ENCODE results near the gene SNCAIP. TPM values are rescaled to one million over a fixed set of nuclear protein-coding genes. Genes with fewer than 3 reads are reported as not detected.

SNCAIP gene
- total and polyA plus RNA-seq, 2 experiments from 2014 or later = 6.1 to 11.9 TPM

- peak; percentile 15 for DNase-seq (ENCODE audit: low spot score)
- no peak overlapping the region for H3K4me3 ChIP-seq
- no peak overlapping the region for H2AFZ ChIP-seq
- no peaks in the 10 kb centered on the region for H3K9me2 ChIP-seq (ENCODE audit: insufficient read depth)
- no peak overlapping the region for H3K27ac ChIP-seq (ENCODE audit: low read depth)
- no peaks in the 10 kb centered on the region for H3K36me3 ChIP-seq (ENCODE audit: insufficient read depth)
- no peaks in the 10 kb centered on the region for H3K27me3 Mint-ChIP-seq (ENCODE audit: insufficient read depth, low read depth, poor library complexity)
- H3K9me3 Mint-ChIP-seq = no peaks in the 10 kb centered on the region
- H3K79me2 ChIP-seq (replicated peaks; ENCODE audit: insufficient read depth) = no peaks in the 10 kb centered on the region
- no peak for ATAC-seq
- no peak for TF ChIP-seq JUNB (IDR thresholded peaks at IDR 0.05; ENCODE audit: unreplicated experiment)
- TF ChIP-seq ETS1 (IDR thresholded peaks at IDR 0.05) = no peak
- no peak for TF ChIP-seq NANOG (IDR thresholded peaks at IDR 0.05; ENCODE audit: borderline replicate concordance)
- TF ChIP-seq CREB1 (CRISPR knock-in tag; IDR thresholded peaks at IDR 0.05; ENCODE audit: low read depth) = no peak
- TF ChIP-seq EZH2phosphoT487 (IDR thresholded peaks at IDR 0.05; ENCODE audit: unreplicated experiment) = no peak
- H3K4me1 Mint-ChIP-seq = peaks cover 12% of the 10 kb centered on the region; the same call in 2 of the 3 replicates
- H3K4me1 ChIP-seq (ENCODE audit: insufficient read depth) = peaks cover 20% of the 10 kb centered on the region; the same call in 1 of the 2 replicates
- H3K4me2 ChIP-seq = no peak overlapping the region
- no peaks in the 10 kb centered on the region for H3K36me3 Mint-ChIP-seq (ENCODE audit: low read depth)
- H3K27me3 ChIP-seq (ENCODE audit: insufficient read depth) = no peaks in the 10 kb centered on the region
- no peaks in the 10 kb centered on the region for H4K20me1 ChIP-seq (replicated peaks; ENCODE audit: insufficient read depth)
- H3K4me3 Mint-ChIP-seq = no peak overlapping the region
- no peak overlapping the region for H3K27ac Mint-ChIP-seq
- no peaks in the 10 kb centered on the region for H3F3A ChIP-seq (replicated peaks; ENCODE audit: low read depth)
Observed at GRCh38 chr5:122300374-122300773, 11.7 kb upstream of the SNCAIP start.

GRCh38 chr5:122301016-122301415, 11.0 kb upstream of the SNCAIP start:
- no peaks in the 10 kb centered on the region for H3K79me2 ChIP-seq (replicated peaks; ENCODE audit: insufficient read depth)
- no peaks in the 10 kb centered on the region for H3K9me2 ChIP-seq (ENCODE audit: insufficient read depth)
- no peak overlapping the region for H3K27ac Mint-ChIP-seq
- peaks cover 14% of the 10 kb centered on the region; the same call in 1 of the 2 replicates for H3K4me1 ChIP-seq (ENCODE audit: insufficient read depth)
- H3K27me3 ChIP-seq (ENCODE audit: insufficient read depth) = no peaks in the 10 kb centered on the region
- ATAC-seq (no peak), DNase-seq (ENCODE audit: low spot score) (no peak)
- H3K9me3 Mint-ChIP-seq = no peaks in the 10 kb centered on the region
- H3K4me3 ChIP-seq = no peak overlapping the region
- H3F3A ChIP-seq (replicated peaks; ENCODE audit: low read depth) = no peaks in the 10 kb centered on the region
- no peak overlapping the region for H2AFZ ChIP-seq
- H3K4me2 ChIP-seq = no peak overlapping the region
- H3K4me3 Mint-ChIP-seq = no peak overlapping the region
- H3K4me1 Mint-ChIP-seq = peaks cover 12% of the 10 kb centered on the region; the same call in 2 of the 3 replicates
- H3K27me3 Mint-ChIP-seq (ENCODE audit: insufficient read depth, low read depth, poor library complexity) = no peaks in the 10 kb centered on the region
- no peaks in the 10 kb centered on the region for H4K20me1 ChIP-seq (replicated peaks; ENCODE audit: insufficient read depth)
- no peaks in the 10 kb centered on the region for H3K36me3 Mint-ChIP-seq (ENCODE audit: low read depth)
- no peaks in the 10 kb centered on the region for H3K36me3 ChIP-seq (ENCODE audit: insufficient read depth)
- H3K27ac ChIP-seq (ENCODE audit: low read depth) = no peak overlapping the region
- TF ChIP-seq REST (IDR thresholded peaks at IDR 0.05; ENCODE audit: unreplicated experiment) (no peak), JUNB (IDR thresholded peaks at IDR 0.05; ENCODE audit: unreplicated experiment) (no peak), EZH2phosphoT487 (IDR thresholded peaks at IDR 0.05; ENCODE audit: unreplicated experiment) (no peak), STAT1 (IDR thresholded peaks at IDR 0.05; ENCODE audit: unreplicated experiment) (no peak), ZNF114 (CRISPR knock-in tag; IDR thresholded peaks at IDR 0.05) (no peak), ETS1 (IDR thresholded peaks at IDR 0.05) (no peak), POLR2AphosphoS5 (IDR thresholded peaks at IDR 0.05; ENCODE audit: low read depth) (no peak), ZNF462 (CRISPR knock-in tag; IDR thresholded peaks at IDR 0.05) (no peak)

Measured in GM23338 (cell line).